ENCODE results near the gene AUP1.

DNA sequence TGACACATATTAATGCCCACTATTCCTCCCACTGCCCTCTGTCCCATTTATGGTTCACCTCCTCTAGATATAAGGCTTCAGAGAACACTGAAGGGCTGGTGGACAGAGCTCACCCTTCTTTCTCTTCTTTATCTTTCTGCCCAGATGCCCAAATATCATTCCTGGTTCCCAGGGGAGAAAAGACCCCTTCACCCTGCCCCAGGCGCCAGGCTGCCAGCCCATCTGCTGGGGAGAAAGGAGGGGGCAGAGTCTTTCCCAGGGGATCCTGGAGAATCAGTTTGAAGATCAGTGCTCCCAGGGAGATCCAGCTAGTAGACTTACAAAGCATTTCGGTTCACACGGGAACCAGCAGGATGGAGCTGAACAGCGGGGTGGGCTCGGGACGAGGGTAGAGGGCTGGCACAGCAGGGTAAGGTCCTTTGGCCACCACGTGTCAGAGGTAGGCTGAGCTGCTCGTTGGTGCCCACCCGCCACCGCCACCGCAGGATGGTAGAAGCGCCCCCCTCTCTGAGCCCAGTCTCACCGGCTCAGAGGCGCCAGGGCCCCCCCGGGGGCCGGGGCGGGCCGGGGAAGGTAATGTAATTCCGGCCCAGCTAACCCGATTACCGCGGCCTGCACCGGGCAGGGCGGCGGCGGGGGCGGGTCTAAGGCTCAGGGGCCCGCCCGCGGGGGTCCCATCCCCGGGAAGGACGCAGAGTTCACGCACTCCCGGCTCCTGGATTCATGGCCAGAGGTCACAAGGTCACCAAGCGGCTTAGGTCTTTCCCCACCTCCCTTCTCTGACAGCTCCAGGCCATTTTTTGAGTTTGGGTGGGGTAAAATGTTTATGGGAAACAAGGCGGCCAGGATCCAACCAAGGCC is 16.5 kb downstream of the AUP1 start:
- TF ChIP-seq POLR2A (IDR thresholded peaks at IDR 0.05): no peak
- TF ChIP-seq, protein P1, sequence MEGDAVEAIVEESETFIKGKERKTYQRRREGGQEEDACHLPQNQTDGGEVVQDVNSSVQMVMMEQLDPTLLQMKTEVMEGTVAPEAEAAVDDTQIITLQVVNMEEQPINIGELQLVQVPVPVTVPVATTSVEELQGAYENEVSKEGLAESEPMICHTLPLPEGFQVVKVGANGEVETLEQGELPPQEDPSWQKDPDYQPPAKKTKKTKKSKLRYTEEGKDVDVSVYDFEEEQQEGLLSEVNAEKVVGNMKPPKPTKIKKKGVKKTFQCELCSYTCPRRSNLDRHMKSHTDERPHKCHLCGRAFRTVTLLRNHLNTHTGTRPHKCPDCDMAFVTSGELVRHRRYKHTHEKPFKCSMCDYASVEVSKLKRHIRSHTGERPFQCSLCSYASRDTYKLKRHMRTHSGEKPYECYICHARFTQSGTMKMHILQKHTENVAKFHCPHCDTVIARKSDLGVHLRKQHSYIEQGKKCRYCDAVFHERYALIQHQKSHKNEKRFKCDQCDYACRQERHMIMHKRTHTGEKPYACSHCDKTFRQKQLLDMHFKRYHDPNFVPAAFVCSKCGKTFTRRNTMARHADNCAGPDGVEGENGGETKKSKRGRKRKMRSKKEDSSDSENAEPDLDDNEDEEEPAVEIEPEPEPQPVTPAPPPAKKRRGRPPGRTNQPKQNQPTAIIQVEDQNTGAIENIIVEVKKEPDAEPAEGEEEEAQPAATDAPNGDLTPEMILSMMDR (IDR thresholded peaks at IDR 0.05): no peak
